IPS-18c (cell line): ENCODE results near the gene DPYSL4.

Experiments
- H3K4me3 ChIP-seq: 2 replicates; pipeline ENCODE4 v1.7.0; 2013; ENCODE audit warnings: low read depth, mild to moderate bottlenecking, low read length, moderate library complexity; ENCODE audit not compliant: insufficient read depth
- H3K9me3 ChIP-seq: one replicate; pipeline ENCODE4 v1.6.1; 2013; ENCODE audit warnings: mild to moderate bottlenecking, low read length, moderate library complexity; ENCODE audit not compliant: control insufficient read depth, insufficient read depth

DPYSL4 gene

DNA sequence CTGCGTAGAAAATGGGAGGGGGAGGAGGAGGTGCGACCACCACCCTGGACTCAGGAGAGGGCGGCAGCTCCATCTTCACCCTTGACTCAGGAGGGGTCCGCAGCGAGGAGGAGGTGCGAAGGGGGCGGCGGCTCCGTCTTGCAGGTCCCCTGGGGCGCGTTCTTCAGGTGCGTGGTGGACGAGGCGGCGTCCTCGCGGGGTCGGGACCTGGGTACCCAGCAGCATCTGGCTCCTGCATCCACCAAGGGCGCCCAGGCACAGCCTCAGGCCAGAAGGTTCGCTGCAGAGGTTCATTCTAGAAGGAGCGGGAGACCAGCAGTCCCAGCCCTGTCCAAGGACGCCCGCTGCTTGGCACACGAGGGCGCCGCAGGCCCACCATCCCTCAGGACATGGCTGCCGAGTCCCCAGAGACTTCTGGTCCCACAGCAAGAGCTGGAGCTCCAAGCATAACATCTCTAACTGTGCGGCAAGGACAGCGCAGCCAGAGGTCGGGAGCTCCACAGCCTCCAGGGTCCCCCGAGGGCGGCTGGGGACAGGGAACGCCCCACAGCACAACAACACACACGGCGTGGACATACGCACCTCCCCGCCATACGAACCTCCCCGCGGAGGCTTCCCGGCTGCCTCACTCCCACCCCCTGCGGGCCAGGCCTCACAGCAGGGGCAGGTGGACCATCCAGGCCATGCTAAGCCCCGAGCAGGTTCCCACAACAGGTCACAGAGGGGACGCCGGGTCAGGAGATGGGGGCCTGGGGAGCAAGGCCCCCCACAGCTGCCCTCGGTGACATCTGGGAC is 16.8 kb upstream of the DPYSL4 start:
- no peaks in the 10 kb centered on the region for H3K9me3 ChIP-seq
- H3K4me3 ChIP-seq: no peak overlapping the region

DNA sequence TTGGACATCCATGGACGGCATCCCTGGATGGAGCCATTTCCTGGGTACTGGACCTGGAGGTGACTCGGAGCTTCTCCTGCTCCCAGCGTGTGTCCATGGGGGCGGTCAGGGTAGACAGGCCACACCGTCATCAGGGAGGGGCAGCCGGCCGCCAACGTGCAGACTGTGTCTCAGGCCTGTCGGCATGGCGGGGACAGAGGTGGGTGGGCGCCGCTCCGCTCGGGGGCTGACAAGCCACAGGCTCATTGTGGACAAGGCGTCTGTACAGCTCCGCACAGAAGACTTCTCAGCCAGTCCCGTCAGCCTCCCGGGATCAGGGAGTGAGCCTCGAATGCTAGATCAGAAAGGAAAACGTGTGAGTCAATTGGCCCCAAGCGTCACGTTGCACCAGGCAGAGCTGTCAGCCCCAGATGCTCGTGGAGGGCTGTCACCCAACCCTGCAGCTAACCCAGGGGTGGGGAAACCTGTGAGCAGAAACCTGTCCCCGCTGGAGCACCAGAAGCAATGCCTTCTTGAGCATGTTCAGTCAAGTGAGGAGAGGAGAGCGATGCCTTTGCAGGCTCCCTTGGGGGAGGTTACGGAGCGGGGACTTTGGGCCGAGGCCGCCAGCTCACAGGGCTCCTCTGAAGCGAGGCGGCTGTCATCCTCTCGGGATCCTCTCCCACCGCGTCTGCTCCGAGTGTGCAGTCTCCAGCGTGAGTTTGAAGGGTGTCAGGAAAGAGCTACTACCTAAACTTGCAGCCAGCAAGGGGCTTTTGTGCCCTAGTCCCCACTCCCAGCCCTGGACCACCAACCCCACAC is 16.0 kb upstream of the DPYSL4 start:
- H3K9me3 ChIP-seq: no peaks in the 10 kb centered on the region
- no peak overlapping the region for H3K4me3 ChIP-seq

DNA sequence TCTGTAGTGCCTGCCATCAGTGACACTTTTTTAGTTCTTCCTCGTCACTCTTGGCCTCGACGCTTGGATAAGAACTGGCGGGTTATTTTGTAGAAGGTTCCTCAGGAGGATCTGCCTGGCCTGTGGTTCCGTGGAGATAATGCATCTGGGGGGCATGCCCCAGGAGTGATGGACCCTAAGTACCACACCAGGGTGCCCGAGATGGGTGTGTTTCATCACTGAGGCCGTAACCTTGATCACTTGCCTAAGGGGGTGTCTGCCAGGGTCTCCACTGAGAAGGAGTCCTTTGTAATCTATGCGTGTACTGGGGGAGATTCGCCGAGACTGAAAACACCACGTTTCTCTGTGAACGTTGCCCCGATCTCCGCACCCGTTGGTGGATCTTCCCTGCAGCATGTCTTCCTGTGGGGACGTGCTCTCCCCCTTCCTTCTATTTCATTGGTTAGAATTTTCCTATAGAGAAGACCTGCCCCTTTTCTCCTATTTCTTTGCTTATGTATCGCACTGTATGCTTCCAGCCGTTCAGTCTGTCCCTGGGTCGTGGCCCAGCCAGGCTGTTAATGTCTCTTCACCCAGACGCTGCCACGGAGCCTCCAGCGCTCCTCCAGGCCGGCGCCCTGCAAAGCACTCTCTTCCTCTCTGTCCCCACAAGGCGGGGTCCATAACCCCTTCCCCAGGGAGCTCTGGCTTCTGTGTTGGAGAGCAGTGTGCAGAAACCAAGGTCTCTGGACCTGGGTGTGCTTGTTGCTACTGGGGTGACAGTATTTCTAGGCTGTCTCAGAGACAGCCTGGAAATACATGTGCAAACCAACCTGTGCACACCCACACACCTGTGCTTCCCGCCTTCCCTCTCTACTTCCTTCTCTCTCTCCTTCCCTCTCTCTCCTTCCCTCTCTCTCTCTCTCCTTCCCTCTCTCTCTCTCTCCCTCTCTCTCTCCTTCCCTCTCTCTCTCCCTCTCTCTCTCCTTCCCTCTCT is 14.4 kb upstream of the DPYSL4 start:
- no peak overlapping the region for H3K4me3 ChIP-seq
- no peaks in the 10 kb centered on the region for H3K9me3 ChIP-seq

DNA sequence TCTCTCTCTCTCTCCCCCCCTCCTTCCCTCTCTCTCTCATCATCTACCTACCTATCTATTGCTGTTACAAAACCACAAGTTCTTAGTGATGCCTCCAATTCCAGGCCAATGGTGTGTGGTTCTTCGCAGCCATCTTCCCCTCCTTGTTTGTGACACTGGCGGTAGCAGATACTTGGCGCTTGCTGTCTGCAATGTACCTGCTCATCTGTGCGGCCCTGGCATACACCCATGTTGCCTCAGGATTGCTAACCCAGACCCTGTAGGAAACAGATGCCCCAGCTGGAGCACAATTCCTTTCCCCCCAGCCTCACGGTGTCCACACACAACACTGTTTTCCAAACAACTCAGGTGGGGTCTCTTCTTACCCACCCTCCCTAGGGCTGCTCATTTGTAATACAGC is 13.6 kb upstream of the DPYSL4 start:
- H3K4me3 ChIP-seq: no peak overlapping the region
- no peaks in the 10 kb centered on the region for H3K9me3 ChIP-seq

DNA sequence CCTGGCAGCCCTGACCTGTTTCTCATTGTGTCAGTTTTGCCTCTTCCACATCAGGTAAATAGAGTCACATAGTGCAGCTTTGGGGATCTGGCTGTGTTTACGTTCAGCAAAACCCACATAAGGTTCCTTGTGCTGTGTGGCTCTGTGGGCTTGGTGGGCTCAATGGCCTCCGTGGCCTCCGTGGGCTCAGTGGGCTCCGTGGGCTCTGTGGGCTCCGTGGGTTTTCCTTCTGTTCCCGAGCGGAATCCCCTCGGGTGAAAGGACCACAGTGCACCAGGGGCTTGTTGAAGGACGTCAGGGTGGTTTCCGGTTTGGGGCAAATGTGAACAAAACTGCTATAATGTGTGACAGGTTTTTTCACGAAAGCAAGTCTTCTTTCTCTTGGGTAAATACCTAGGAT is 12.5 kb upstream of the DPYSL4 start:
- Histone ChIP-seq H3K4me3 (no peak overlapping the region), H3K9me3 (peaks cover 2% of the 10 kb centered on the region)

DNA sequence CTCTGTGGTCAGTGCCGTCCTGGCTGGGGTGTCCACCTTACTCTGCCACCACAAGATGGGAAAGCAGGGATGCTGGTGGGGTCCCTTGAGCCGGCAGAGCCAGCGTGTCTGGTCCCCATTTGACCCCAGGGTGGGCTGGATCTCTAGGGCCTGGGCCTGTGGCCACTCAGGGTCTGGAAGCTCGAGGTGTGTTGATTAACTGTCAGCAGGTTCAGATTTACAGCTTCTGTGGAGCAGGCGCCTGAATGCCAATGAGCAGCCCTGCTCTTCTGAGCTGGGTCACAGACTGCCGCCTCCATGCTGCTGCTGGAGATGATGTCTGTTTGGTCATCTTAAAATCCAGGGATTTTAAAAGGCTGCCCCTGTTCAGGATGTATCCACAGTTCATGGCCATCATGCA is 11.3 kb upstream of the DPYSL4 start:
- Histone ChIP-seq H3K4me3 (no peak overlapping the region), H3K9me3 (peaks cover 2% of the 10 kb centered on the region)

DNA sequence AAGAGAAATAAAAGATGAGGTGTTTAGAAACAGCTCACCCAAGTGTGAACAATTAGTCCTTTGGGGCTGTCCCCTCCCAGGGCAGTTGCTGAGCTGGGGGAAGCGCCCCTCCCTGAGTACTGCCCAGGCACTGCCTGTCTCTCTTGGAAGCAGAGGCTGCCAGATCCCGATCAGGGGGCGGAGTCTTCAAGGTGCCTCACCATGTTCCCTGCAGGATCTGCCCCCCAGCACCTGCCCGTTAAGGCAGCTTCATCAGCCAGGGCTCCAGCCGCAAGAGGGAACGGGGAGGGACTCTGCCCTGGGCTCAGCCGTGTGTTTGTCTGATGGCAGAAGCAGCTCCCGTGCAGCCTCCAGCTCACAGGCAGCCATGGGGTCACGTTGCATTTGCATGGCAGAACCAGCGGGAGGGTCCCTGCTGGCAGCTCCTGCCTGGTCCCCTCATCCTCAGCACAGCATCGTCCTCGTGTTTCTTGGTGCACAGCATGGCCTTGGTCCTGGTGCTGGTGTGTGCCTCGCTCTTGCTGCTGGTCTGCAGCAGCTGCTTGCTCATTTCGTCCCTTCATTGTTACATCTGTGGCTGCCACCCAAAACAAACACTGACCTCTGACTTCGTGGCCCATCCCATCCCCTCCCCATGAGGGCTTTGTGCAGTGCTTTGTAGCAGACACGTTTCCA is 10.7 kb upstream of the DPYSL4 start:
- H3K4me3 ChIP-seq: no peak overlapping the region
- peaks cover 2% of the 10 kb centered on the region for H3K9me3 ChIP-seq

DNA sequence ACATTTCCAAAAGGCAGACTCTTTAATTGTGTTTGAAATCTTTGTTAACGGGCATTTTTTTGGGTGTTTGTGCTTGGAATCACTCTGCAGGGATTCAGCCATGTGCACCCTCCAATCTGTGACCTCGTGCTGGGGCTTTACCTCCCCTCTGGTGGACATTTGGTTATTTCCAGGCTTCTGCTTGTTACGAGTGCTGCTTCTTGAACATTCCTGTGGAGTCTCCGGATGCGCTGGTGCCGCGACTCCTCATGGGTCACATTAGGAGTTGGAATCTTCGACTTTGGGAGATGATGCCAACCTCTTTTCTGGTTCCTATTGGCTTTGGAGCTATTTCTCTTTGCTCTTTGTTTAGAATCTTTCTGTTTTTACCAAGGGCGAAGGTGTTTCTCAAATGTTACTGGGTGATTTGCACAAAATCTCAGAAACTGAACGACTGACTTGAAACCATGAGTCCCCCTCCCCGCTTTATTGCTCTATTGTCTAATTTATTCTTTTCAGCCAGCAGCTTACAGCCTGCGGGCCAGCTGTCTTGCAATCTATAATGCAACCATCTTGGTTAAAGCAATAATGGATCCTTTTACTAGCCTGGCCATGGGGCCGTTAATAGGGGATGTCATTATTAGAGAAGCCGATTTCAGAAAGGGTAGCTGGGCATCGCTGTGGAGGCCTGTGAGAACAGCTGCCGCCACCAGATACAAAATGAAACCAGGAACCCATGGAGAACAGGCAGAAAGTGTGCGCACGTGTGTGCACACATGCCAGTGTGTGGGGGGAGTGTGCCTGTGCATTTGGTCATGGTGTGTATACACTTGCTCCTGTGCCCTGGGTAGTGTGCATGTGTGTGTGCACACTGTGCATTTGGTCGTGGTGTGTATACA is 9.9 kb upstream of the DPYSL4 start:
- H3K4me3 ChIP-seq: no peak overlapping the region
- peaks cover 2% of the 10 kb centered on the region for H3K9me3 ChIP-seq

DNA sequence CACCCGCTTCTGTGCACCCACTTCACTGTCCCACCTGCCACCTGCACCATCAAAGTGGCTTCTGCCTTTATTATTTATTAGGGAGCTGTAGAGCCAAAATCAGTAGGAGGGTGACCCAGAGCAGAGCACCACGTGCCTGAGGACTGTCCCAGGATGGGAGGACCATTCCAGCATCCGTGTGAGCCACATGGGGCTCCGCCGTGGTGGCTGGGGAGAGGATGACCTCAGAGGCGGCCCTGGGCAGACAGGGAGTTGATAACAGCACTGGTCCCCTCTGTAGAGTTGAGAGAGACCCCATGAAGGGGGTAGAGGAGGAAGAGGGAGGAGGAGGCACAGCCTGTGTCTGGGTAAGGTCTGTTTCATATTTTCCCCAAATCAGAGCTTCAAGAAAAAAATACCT is 8.7 kb upstream of the DPYSL4 start:
- Histone ChIP-seq H3K4me3 (no peak overlapping the region), H3K9me3 (peaks cover 2% of the 10 kb centered on the region)

DNA sequence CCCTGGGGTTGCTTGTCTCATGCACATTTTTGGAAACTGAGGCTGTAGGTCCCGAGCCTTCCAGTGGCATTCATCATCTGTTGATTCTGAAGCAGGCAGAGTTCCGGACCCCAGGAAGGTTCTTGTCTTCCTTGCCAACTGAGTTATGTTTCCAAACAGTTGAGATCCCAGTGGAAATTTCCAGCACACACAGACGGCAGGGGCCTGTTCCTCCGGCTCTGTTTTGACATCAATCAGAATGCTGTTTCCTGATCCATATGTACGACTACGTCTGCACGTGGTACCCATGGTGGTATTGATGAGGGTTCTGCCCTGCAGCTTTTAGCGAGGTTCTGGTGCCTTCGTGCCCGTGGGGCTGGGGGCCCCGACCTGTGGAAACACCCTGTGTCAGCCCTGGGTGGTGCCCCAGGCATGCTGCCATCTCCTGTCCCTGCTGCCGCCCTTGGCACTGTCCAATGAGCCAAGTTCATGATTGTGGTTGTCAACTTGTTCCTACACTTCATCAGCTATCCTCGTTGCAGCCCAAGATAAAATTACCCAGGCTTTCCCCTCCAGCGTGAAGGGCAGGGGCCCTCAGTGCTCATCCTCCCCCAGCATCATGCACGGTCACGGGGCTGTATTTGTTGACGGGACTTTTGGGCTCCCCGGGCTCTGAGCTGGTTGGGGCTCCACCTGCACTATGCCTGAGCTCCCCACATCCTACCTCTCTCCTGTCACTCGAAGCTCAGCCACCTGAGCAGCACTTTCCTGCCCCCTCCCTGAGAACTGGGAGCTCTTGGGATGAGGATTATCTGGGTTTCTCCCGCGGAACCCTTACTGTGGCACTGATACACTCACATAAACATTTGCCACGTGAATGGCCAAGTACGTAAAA is 7.8 kb upstream of the DPYSL4 start:
- peaks cover 2% of the 10 kb centered on the region for H3K9me3 ChIP-seq
- no peak overlapping the region for H3K4me3 ChIP-seq

DNA sequence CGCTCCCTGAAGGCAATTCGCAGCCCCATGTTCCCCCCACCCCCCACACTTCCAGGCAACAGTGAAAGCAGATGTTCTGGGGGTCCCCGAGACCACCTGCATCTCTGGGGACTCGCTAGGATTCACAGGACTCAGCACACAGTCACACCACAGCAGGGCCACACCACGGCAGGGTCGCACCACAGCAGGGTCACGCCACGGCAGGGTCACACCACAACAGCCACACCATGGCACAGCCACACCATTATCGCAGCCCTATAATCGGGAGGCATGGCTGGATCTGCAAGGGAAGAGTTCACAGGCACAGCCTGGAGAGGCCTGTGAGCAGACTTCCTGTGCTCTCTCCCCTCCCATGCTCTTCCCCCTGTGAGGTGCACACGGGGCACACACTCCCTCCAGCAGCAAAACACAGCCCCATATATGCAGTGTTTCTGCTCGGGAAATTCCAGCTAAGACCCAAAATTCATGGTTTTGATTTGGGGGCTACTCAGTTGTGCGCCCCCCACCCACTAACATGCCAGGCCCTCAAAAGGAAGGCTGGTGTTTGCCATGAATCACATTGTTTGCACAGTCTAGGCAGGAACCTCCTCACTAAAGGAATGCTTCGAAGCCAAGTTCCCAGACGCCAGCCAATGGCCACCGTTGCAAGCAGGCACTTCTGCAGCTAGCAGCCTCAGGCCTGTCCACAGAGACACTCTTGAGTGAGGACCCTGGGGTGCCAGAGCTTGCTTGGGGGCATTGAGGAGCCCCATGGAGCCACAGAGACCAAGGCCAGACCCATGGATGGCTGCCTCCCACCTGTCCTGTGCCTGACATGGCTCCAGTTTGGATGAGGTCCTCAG is 7.0 kb upstream of the DPYSL4 start:
- Histone ChIP-seq H3K9me3 (peaks cover 2% of the 10 kb centered on the region), H3K4me3 (no peak overlapping the region)

DNA sequence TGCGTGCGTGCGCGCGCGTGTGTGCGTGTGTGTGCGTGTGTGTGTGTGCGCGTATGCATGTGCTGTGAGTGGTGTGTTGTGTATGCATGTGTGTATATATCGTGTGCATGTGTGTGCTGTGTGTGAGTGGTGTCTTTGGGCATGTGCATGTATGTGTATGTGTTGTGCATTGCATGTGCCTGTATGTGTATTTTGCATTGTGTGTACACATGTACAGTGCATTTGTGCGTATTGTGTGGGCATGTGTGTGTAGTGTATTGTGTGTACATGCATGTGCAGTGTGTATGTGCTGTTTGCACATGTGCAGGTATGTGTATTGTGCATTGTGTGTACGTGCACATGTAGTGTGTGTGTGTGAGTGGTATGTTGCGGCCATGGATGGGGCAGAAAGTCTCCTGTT is 6.0 kb upstream of the DPYSL4 start:
- H3K4me3 ChIP-seq: no peak overlapping the region
- H3K9me3 ChIP-seq: peaks cover 2% of the 10 kb centered on the region

DNA sequence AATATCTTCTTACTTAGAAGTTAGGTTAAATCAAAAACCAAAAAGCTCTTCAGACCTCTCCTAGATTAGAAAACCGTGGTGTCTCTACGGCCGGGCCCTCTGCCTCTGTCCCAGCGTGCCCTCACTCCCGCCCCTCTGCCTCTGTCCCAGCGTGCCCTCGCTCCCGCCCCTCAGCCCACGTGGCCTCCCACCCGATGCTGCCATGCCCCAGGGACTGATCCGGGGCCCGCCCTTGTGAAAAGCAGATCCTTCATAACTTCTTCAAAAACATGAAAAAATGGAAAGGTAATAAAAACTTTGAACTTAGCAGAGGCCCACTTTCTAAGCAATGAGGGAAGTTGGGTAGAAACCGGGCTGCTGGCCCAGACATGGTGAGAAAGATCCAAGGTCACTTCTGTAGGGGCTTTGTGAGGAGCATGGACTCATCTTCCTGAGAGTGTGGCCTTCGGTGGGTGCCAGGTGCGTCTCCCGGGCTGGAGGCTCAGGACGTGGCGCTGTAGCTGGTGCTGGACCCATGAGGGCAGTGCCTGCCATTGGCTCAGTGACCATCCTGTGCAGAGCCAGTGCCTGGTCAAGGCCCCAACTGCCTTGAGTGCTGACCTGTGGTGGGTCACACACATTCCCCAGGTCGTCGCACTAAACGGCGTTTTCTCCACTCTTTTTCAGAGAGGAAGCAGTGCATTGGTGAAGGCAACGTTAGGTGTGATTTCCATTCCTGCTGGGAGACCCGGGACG is 4.9 kb upstream of the DPYSL4 start:
- peaks cover 2% of the 10 kb centered on the region for H3K9me3 ChIP-seq
- H3K4me3 ChIP-seq: no peak overlapping the region

DNA sequence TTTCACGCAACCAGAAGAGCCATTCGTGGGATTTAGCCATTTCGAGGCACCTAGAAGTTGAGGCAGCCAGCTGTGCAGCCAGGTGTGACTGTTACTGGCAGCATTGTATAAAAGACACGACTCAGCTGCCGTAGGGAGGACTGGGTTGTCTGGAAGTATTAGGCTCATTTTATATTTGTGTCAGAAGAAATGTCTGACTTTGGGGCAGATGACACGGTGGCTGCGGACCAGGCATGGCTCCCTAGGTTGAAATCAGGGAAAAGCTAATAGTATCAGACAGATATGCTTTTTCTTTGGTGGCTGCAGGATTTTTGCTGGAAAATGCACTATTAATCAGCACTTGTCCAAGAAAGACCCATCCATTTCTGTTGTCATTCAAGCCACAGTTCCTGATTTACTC is 4.2 kb upstream of the DPYSL4 start:
- peaks cover 6% of the 10 kb centered on the region for H3K9me3 ChIP-seq
- no peak overlapping the region for H3K4me3 ChIP-seq
